GM21786 (cell line): ENCODE measurements around the gene CRY2.
A peak's percentile ranks its signal among the peaks of the same experiment; 100 is the strongest.

ENCODE experiments used
- ATAC-seq: cut with Tn5 transposase; IDR thresholded peaks from one replicate; pipeline ENCODE4 v1.9.1; 2021; ENCODE audit not compliant: unreplicated experiment

The CRY2 gene

DNA sequence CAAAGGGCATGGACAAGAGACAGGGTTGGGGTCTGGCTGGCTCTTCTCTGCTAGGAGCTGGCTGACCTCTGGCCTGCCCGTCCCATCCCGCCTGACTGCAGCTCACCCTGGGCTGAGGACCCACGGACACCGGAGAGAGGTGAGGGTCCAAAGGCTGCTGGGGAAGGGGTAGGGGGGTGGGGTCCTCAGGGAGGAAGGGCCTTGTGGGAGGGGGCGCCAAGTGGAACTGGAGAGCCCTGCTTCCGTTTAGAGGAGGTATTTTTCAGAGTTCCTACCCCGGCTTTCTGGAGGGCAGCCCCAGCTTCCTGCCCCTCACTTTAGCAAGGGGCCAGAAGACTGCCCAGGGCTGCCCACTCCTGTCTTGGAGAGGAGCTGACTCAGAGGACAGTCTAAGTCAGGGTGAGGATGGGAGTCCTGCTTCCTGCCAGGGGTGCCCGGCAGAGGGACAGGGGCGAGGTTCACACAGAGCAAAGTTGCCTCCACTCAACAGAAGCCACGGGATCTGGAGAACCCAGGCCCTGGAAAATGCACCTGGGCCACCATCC, 82.3 kb downstream of the CRY2 start:
- no peak for ATAC-seq

DNA sequence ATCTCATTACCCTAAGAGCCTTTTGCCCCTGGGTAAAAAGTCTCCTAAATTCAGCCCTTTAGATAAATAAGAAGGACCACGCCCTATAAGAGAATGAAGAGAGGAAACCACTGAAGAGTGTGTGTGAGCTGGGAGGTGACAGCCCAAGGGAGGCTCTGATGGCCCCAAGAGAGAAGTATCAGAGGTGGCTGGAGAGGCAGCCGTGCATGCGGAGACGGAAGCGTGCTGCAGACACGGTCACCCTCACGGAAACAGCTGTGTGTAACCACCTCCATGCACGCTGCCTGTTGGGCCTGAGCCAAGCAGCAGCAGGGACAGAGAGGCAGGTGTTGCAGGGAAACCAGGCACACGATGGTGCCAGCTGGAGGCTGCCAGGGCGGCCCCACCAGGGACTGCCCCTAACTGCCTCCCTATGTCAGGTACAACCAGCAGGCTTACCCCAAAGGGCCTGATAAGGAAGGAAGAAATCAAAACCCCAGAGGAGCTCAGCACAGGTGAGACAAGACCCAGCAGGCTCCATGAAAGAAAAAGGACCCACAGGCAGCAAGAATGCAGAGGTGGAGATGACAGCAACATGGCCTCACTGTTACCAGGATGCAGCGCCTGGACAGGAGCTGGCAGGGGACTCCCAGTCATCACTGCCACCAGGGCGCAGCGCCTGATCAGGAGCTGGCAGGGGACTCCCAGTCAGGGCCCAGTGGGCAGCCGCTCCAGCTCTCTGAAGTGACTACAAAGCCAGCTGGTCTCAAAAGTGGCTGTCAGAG, 82.9 kb downstream of the CRY2 start:
- peak; percentile 90 for ATAC-seq

DNA sequence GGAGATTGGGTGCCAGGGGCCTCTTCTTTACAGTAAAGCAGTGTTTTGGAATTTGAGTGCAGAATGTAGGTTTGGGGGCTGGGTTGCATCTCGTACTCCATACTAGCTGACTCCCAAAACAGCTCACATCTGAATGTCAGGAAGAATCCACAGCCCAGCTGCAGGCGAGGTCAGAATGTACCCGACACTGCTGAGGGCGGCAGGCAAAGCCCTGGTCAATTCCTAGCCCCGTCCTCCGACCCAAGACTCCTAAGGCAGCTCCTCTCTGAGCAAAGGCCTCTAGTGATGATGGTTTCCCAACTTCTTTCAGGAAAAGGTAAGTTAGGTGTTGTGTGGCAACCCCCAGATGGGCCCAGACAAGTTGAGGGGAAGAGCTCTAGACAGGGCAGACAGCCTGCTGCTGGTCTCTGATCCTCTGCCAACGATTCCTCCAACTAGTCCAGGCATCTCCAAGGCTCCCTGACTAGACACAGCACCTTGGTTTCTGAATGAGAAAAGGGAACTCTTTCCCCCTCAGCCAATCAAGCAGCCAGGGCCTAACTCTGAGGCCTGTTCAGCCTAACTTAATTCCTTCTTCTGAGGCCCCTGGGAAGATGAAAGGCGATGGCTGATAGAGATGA, 83.8 kb downstream of the CRY2 start:
- ATAC-seq = no peak

DNA sequence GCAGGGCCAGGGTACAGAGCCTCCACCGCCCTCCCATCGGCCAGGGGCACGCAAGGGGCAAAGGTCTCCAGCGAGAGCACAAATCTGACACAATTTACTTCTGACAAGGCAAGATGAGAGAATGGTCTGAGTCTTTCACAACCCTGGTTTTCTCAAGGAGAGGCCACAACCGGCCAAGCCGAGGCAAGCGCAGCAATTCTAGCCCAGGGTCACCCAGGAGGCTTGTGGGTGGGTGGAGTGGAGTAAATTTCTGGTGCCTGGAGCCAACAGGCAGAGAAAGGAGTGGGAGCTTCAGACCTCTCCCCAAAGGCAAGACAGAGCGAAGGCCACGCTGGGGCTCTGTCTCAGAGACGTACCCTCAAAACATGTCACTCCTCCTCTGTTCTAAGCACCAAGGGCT, 84.5 kb downstream of the CRY2 start:
- no peak for ATAC-seq

DNA sequence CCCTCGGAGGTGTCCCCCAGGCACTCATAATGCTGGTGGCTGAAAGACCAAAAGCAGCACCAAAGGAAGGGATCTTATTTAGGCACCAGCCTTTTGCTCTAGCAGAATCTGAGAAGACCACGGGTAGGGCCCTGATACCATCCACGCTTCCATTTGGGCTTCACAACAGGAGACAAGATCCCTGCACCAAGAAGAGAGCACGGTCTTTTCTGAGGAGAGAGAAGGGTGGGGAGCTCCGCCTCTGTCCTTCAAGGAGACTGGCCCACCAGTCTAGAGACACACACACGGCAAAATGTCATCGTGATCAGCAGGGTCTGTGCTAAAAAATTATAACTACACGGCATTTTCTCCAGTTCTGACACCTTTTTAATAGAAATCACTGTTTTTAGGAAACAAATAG, 84.9 kb downstream of the CRY2 start:
- ATAC-seq = no peak
